Fibroblast of lung (primary cell): ENCODE results near the gene C20orf141. TPM values are rescaled to one million over a fixed set of nuclear protein-coding genes. Genes with fewer than 3 reads are reported as not detected.

Experiments used
- DNase-seq, 2 donors: peaks; one replicate each; pipeline versions ENCODE4 v3.0.0 to v3.0.0-alpha.2; 2010; ENCODE audit warnings: low read depth in 2 of 2
- H2AFZ ChIP-seq: 2 replicates; pipeline ENCODE4 v1.5.1; 2012; ENCODE audit warnings: low read length, control low read depth, inconsistent platforms
- H3K27ac ChIP-seq: 2 replicates; pipeline ENCODE4 v1.5.1; 2011; ENCODE audit warnings: low read length, control low read depth; ENCODE audit not compliant: insufficient read depth
- H3K27me3 ChIP-seq: 2 replicates; pipeline ENCODE4 v1.5.1; 2011; ENCODE audit warnings: mild to moderate bottlenecking, low read length; ENCODE audit not compliant: control insufficient read depth, insufficient read depth
- H3K36me3 ChIP-seq: 2 replicates; pipeline ENCODE4 v1.5.1; 2011; ENCODE audit warnings: low read length; ENCODE audit not compliant: control insufficient read depth, insufficient read depth
- H3K4me1 ChIP-seq: 2 replicates; pipeline ENCODE4 v1.5.1; 2011; ENCODE audit warnings: low read length; ENCODE audit not compliant: control insufficient read depth, insufficient read depth; ENCODE audit errors: extremely low read depth
- H3K4me2 ChIP-seq: 2 replicates; pipeline ENCODE4 v1.5.1; 2011; ENCODE audit warnings: low read length, control low read depth; ENCODE audit not compliant: insufficient read depth; ENCODE audit errors: extremely low read depth
- H3K4me3 ChIP-seq, 4 experiments: fragments of 200-600 bp in 1 of 4; sonication (generic) in 1 of 4; replicated peaks in 1 of 4; 2 replicates each; pipeline ENCODE4 v1.5.1; 2011 to 2016; ENCODE audit warnings: low read length in 4 of 4, low read depth in 3 of 4, mild to moderate bottlenecking in 3 of 4, control low read depth in 2 of 4, inconsistent platforms in 1 of 4, mixed read lengths in 1 of 4; ENCODE audit not compliant: insufficient read depth in 1 of 4; ENCODE audit errors: control extremely low read depth in 1 of 4
- H3K79me2 ChIP-seq: 2 replicates; pipeline ENCODE4 v1.5.1; 2012; ENCODE audit warnings: mild to moderate bottlenecking, low read length, inconsistent platforms; ENCODE audit not compliant: control insufficient read depth, insufficient read depth
- H3K9ac ChIP-seq: 2 replicates; pipeline ENCODE4 v1.5.1; 2011; ENCODE audit warnings: mild to moderate bottlenecking, low read length, control low read depth; ENCODE audit not compliant: insufficient read depth
- H3K9me3 ChIP-seq: 2 replicates; pipeline ENCODE4 v1.5.1; 2012; ENCODE audit warnings: low read depth, low read length; ENCODE audit not compliant: control insufficient read depth, insufficient read depth
- H4K20me1 ChIP-seq: 2 replicates; pipeline ENCODE4 v1.5.1; 2011; ENCODE audit warnings: low read length; ENCODE audit not compliant: control insufficient read depth, insufficient read depth; ENCODE audit errors: extremely low read depth
- CTCF ChIP-seq, 2 donors: IDR thresholded peaks in 1 of 2; conservative IDR thresholded peaks in 1 of 2; 1 replicate in 1 of 2; 2 replicates in 1 of 2; pipeline ENCODE4 v1.5.1; 2011 to 2012; ENCODE audit warnings: low read length in 2 of 2, control low read depth in 1 of 2, inconsistent platforms in 1 of 2, low read depth in 1 of 2, mild to moderate bottlenecking in 1 of 2
- EZH2 ChIP-seq: IDR thresholded peaks from 2 replicates; pipeline ENCODE4 v1.5.1; 2012; ENCODE audit warnings: low read length, control low read depth, mild to moderate bottlenecking; ENCODE audit errors: missing control alignments
- polyA plus RNA-seq, 2 donors: library from polyadenylated mRNA; depleted of rRNA in 1 of 2; stranded (reverse) in 1 of 2; unstranded in 1 of 2; fragments of >200 nt; gene quantifications; 2 replicates each; pipeline ENCODE4 v1.2.1, GENCODE V29; 2011 to 2012; ENCODE audit warnings: missing spikeins in 1 of 2
- total RNA-seq: library from RNA; depleted of rRNA; stranded (reverse); fragments of >200 nt; gene quantifications from 2 replicates; pipeline ENCODE4 v1.2.1, GENCODE V29; 2014

Gene C20orf141
- total and polyA plus RNA-seq, 2 donors (not counting 1 experiment from before 2014, with no cell fraction given), result 0.57 TPM; not detected in 1

GRCh38 chr20:2846698-2847097 is 31.9 kb downstream of the C20orf141 start:
- H3K9ac ChIP-seq, result no peak overlapping the region
- no peak overlapping the region for H3K27ac ChIP-seq
- no peaks in the 10 kb centered on the region for H4K20me1 ChIP-seq
- H3K27me3 ChIP-seq, result no peaks in the 10 kb centered on the region
- H3K9me3 ChIP-seq, result no peaks in the 10 kb centered on the region
- H3K4me2 ChIP-seq, result no peak overlapping the region
- H3K36me3 ChIP-seq, result peaks cover 4% of the 10 kb centered on the region
- TF ChIP-seq EZH2 (no peak), CTCF (conservative IDR thresholded peaks at IDR 0.05 in 1 of 2, IDR thresholded peaks at IDR 0.05 in 1 of 2; ENCODE audit: low read depth in 1 of 2, low read length in 2 of 2) (no peak)
- no peak overlapping the region for H2AFZ ChIP-seq
- no peak overlapping the region for H3K4me3 ChIP-seq
- H3K4me1 ChIP-seq, result no peaks in the 10 kb centered on the region
- peaks cover 9% of the 10 kb centered on the region for H3K79me2 ChIP-seq
- no peak for DNase-seq

GRCh38 chr20:2847802-2848201 is 33.0 kb downstream of the C20orf141 start:
- no peaks in the 10 kb centered on the region for H3K27me3 ChIP-seq
- no peaks in the 10 kb centered on the region for H3K9me3 ChIP-seq
- no peak overlapping the region for H3K4me3 ChIP-seq
- peaks cover 4% of the 10 kb centered on the region for H3K36me3 ChIP-seq
- no peak overlapping the region for H3K27ac ChIP-seq
- no peak overlapping the region for H2AFZ ChIP-seq
- no peak overlapping the region for H3K9ac ChIP-seq
- no peaks in the 10 kb centered on the region for H4K20me1 ChIP-seq
- TF ChIP-seq EZH2 (no peak), CTCF (conservative IDR thresholded peaks at IDR 0.05 in 1 of 2, IDR thresholded peaks at IDR 0.05 in 1 of 2; ENCODE audit: low read depth in 1 of 2, low read length in 2 of 2) (no peak)
- no peaks in the 10 kb centered on the region for H3K4me1 ChIP-seq
- H3K4me2 ChIP-seq, result no peak overlapping the region
- no peaks in the 10 kb centered on the region for H3K79me2 ChIP-seq
- DNase-seq, result no peak

GRCh38 chr20:2849529-2849928 is 34.7 kb downstream of the C20orf141 start:
- H3K79me2 ChIP-seq, result no peaks in the 10 kb centered on the region
- no peak overlapping the region for H3K27ac ChIP-seq
- no peak overlapping the region for H2AFZ ChIP-seq
- H3K9ac ChIP-seq, result no peak overlapping the region
- TF ChIP-seq CTCF (conservative IDR thresholded peaks at IDR 0.05 in 1 of 2, IDR thresholded peaks at IDR 0.05 in 1 of 2; ENCODE audit: low read depth in 1 of 2, low read length in 2 of 2) (no peak), EZH2 (no peak)
- H3K27me3 ChIP-seq, result no peaks in the 10 kb centered on the region
- H4K20me1 ChIP-seq, result no peaks in the 10 kb centered on the region
- H3K36me3 ChIP-seq, result peaks cover 4% of the 10 kb centered on the region
- H3K9me3 ChIP-seq, result no peaks in the 10 kb centered on the region
- DNase-seq, result no peak
- no peaks in the 10 kb centered on the region for H3K4me1 ChIP-seq
- no peak overlapping the region for H3K4me2 ChIP-seq
- no peak overlapping the region for H3K4me3 ChIP-seq
